Erythroblast (primary cell): ENCODE measurements around the gene DIAPH3.

Source experiments
- GATA1 ChIP-seq: IDR thresholded peaks from 2 replicates; pipeline ENCODE4 v1.6.1; 2011; ENCODE audit warnings: low read depth, mild to moderate bottlenecking, control low read depth, low read length, moderate library complexity
- POLR2A ChIP-seq: IDR thresholded peaks from 2 replicates; pipeline ENCODE4 v1.6.1; 2011; ENCODE audit warnings: mild to moderate bottlenecking, low read length

DNA sequence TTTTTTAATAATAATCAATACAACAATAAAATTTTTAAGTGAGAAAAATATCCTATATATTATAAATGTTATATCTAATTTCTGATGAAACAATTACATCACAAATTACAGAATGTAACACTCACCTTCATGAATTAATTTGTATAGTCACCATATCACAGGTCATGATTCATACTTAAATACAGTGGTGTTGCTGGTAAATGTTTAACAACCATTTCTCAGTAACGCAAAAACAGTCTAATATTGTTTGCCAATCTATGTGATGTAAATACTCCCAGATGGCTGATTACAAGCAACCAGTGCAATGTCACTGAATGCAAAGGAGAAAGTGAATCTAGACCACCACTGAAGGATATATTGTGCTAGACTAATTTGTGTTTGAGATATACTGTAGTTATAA, 97.5 kb downstream of the DIAPH3 start:
- TF ChIP-seq POLR2A (no peak), GATA1 (no peak)
